H1 (cell line): ENCODE measurements around the gene TCEAL4. TPM values are rescaled to one million over a fixed set of nuclear protein-coding genes. Genes with fewer than 3 reads are reported as not detected.
A peak's percentile ranks its signal among the peaks of the same experiment; 100 is the strongest.

Source experiments
- ASH2L ChIP-seq: fragments of 200-600, 300-600 bp; sonication (generic); IDR thresholded peaks from one replicate; pipeline ENCODE4 v1.7.1; 2017; ENCODE audit warnings: low read length
- CBX5 ChIP-seq: fragments of 300-800, 300-1000 bp; sonication (generic); IDR thresholded peaks from 2 replicates; pipeline ENCODE4 v1.7.1; 2016; ENCODE audit warnings: antibody characterized with exemption, low read length, low read depth
- CTCF ChIP-seq, 3 experiments: IDR thresholded peaks; 1 replicate in 2 of 3; 2 replicates in 1 of 3; pipeline versions ENCODE4 v1.5.1 to v1.6.1; 2011; ENCODE audit warnings: low read length in 3 of 3, mild to moderate bottlenecking in 3 of 3, inconsistent platforms in 2 of 3, low read depth in 1 of 3, moderate library complexity in 1 of 3; ENCODE audit not compliant: insufficient read depth in 1 of 3; ENCODE audit errors: control extremely low read depth in 1 of 3
- JUN ChIP-seq: IDR thresholded peaks from 2 replicates; pipeline ENCODE4 v1.6.1; 2011; ENCODE audit warnings: low read depth, mild to moderate bottlenecking, improper control_type of control experiment, low read length
- MAX ChIP-seq: IDR thresholded peaks from 2 replicates; pipeline ENCODE4 v1.6.1; 2012; ENCODE audit warnings: inconsistent platforms
- RBBP5 ChIP-seq: IDR thresholded peaks from 2 replicates; pipeline ENCODE4 v1.7.1; 2012; ENCODE audit warnings: low read depth, mild to moderate bottlenecking, inconsistent platforms, low read length, moderate library complexity, borderline replicate concordance
- SIN3A ChIP-seq, 2 experiments: IDR thresholded peaks in 1 of 2; conservative IDR thresholded peaks in 1 of 2; 2 replicates each; pipeline ENCODE4 v1.6.1; 2011 to 2012; ENCODE audit warnings: low read length in 2 of 2, improper control_type of control experiment in 1 of 2, low read depth in 1 of 2, mild to moderate bottlenecking in 1 of 2
- TAF1 ChIP-seq: IDR thresholded peaks from 2 replicates; pipeline ENCODE4 v1.6.1; 2011; ENCODE audit warnings: mild to moderate bottlenecking, low read depth, low read length
- polyA plus RNA-seq, 7 experiments: library from polyadenylated mRNA; depleted of rRNA in 3 of 7; stranded (reverse) in 5 of 7; unstranded in 2 of 7; fragments of >200 nt in 5 of 7; fragments of 200-250 nt in 2 of 7; gene quantifications; 1 replicate in 5 of 7; 2 replicates in 1 of 7; 4 replicates in 1 of 7; pipeline versions ENCODE4 v1.2.1 to v1.2.3, GENCODE V29; 2011 to 2013; ENCODE audit warnings: missing spikeins in 2 of 7, mixed read lengths in 2 of 7
- total RNA-seq: library from RNA; stranded (reverse); fragmentation: NEBNext Ultra II Directional; extraction: Animal tissue kit (Norgen Biotek cat#: 25700); gene quantifications from 2 replicates; pipeline ENCODE4 v1.2.1, GENCODE V29; 2021

Gene TCEAL4
- total and polyA plus RNA-seq, 2 of the 8 experiments (the other 6 are each of a cell fraction or from before 2014, with no cell fraction given), result 10.1 to 53.0 TPM

- peak; percentile 31 to 56 (median 50) for TF ChIP-seq CTCF (IDR thresholded peaks at IDR 0.05; ENCODE audit: control extremely low read depth in 1 of 3, insufficient read depth in 1 of 3, low read depth in 1 of 3, low read length in 3 of 3)
- TF ChIP-seq RBBP5, result 0 out of 2 replicates have a peak, but pooled peaks have one; percentile 24
- peak; percentile 51 for TF ChIP-seq ASH2L
- peak; percentile 36; the same call in 1 of the 2 replicates for TF ChIP-seq TAF1
- TF ChIP-seq MAX, result peak; percentile 55
- no peak for TF ChIP-seq JUN
- no peak for TF ChIP-seq CBX5
- TF ChIP-seq SIN3A (conservative IDR thresholded peaks at IDR 0.05 in 1 of 2, IDR thresholded peaks at IDR 0.05 in 1 of 2; ENCODE audit: low read depth in 1 of 2, low read length in 2 of 2), result peak in 1 of 2 experiments; percentile 39; a peak in 2 of 4 replicates
These were observed 44.2 kb downstream of the TCEAL4 start (continued) for GRCh38 chrX:103629318-103630170.
